Activated CD8-positive, alpha-beta memory T cell treated with anti-CD3 and anti-CD28 coated beads, Interleukin-2, amount 50 U/mL, for 24 hours (primary cell): Measurements from ENCODE around the gene PRPF31.
"Not testable (repeated sequence)": the region's sequence is repeated elsewhere in the genome, so short reads cannot be mapped to it uniquely, and the experiment has no call there.

ENCODE experiments used
- DNase-seq: peaks from one replicate; pipeline ENCODE4 v3.0.0-alpha.2; 2020; ENCODE audit errors: extremely low read depth

Gene PRPF31

DNA sequence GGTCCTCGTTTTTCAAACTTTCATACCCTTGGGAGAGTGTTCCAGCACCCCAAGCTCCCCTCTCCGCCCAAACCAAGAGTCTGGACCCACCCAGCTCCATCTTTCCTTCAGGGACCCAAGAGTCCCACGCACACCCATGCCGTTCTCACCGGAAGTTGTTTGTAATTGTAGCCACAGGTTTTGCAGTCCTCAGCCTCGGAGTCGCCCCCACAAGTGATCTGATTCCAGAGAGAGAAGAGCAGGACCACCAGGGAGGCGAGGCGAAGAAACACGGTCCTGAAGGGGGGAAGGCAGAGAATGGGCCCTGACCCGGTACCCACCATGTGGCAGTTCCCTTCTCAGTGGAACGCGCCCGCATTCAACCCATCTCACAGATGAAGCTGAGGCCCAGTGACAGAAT is 47.3 kb downstream of the PRPF31 start:
- no peak for DNase-seq

DNA sequence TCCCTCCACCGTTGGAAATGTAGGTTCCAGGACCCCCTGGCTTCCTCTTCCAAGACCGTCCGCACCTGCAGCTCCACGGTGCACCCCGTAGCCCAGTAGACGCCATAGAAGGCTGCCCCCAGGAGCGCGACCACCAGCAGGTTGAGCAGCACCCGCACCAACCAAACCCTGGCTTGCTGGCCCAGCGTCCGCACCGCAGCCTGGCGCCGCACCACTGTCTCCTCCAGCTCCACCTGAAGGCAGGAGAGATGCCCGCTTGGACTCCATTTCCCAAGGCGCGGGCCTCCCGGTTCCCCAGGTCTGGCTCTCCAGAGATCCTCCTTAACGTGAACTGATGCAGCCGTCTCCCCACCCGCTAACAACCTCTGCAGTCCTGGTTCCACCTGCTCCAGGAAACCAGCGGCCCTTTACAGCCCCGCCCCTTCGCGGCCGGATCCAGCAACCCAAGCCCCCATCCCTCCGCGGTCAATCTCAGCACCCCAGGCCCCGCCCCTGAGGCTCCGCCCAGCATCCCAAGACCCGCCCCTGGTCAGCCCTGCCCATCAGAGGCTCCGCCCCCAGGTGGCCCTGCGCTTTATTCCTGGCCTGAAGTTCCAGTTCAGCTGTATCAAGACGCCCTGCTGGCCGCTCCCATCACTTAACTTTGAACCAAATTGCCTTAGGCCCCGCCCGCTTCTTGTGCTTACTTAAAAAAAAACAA is 49.0 kb downstream of the PRPF31 start:
- peak; percentile 28 for DNase-seq

- DNase-seq: no peak
These were observed 49.7 kb downstream of the PRPF31 start for GRCh38 chr19:54165222-54165621.

GRCh38 chr19:54168174-54168917 is 52.8 kb downstream of the PRPF31 start:
- peak; percentile 80 for DNase-seq

- no peak for DNase-seq
These were observed 53.7 kb downstream of the PRPF31 start for GRCh38 chr19:54169149-54169740.

DNA sequence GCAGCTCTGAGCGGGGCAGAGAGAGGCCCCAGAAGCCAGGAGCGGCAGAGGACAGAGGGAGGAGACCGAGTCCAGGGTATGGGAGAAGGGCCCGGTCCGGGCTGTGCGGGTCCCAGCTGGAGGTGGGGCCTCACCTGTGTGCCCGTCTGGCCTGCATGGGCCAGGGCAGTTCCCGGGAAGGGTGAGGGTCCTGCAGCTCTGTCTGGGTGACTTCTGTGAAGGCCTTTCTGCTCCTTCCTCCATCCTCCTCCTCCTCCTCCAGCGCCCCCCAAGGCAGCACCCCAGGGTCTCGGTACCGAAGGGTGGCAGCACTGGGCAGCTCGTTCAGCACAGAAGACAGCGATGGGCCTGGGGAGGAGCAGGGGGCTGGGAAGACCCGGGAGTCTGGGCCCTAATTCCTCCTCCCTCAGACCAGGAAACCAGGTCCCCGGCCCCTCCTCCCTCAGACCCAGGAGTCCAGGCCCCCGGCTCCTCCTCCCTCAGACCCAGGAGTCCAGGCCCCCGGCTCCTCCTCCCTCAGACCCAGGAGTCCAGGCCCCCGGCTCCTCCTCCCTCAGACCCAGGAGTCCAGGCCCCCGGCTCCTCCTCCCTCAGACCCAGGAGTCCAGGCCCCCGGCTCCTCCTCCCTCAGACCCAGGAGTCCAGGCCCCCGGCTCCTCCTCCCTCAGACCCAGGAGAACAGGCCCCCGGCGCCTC is 56.3 kb downstream of the PRPF31 start:
- not testable (repeated sequence) for DNase-seq

GRCh38 chr19:54172471-54173358 is 57.2 kb downstream of the PRPF31 start, which contains the start of gene TMC4:
Gene TMC4 (minus strand): TSS chr19:54173160. CDS start chr19:54173117, 43 bp downstream.
- no peak for DNase-seq

- no peak for DNase-seq
These were observed 57.8 kb downstream of the PRPF31 start for GRCh38 chr19:54173359-54173699.

DNA sequence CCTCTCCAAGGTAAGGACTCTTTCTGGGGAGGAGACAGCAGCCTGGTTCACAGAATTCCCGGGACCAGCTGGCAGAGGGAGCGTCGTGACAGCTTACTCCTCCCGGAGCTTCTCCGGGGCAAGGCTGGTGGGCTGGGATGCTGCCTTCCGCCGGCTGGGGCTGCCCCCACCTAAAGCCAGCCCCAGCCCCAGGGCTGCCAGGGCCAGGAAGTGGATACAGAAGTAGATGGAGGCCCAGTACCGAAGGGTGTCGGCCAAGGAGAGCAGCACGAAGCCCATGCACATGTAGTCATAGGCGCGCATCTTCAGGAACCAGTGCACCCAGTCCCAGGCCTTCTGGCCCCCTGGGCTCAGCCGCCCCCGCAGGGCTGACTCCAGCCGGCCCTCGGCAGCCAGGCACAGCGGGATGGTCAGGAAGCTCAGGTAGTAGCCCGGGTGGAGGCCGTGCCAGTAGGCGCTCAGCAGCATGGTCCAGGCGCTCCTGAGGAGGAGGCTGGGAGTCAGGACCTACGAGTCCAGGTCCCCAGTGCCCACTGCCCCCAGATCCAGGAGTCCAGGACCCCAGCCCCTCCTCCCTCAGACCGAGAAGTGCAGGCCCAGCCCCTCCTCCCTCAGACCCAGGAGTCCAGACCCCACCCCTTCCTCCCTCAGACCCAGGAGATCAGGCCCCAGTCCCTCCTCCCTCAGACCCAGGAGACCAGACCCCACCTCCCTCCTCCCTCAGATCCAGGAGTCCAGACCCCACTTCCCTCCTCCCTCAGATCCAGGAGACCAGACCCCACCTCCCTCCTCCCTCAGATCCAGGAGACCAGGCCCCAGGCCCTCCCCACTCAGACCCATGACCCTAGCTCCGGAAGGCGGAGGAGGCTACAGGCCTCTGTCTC is 58.6 kb downstream of the PRPF31 start:
- DNase-seq: no peak

GRCh38 chr19:54178581-54179261 is 63.2 kb downstream of the PRPF31 start:
- no peak for DNase-seq

DNA sequence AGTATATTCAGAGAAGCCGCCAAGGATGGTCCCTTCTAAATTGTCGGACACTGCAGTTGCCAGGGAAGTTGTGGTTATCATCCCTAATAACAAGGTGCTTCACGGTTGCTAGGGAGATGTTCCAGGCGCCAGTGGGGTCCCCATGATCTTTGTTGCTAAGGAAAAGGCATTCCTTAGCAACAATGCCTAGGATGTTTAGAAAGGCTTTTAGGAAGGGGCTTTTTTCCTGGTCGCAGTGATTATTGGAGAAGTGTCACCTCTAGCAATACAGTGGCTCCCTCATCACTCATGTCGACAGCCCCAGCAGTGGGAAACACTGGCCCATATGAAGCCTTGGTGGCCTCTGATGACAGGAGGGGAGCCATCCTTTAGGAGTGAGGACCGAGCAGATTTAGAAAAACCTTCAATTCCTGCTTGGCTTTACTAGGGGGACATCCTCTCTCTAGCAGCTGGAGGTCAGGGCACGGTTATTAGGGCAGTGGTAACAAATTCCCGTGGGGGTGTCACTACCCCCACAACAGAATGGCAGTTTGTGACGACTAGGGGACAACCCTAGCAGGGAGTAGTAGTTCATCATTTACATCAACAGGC is 63.8 kb downstream of the PRPF31 start:
- no peak for DNase-seq

DNA sequence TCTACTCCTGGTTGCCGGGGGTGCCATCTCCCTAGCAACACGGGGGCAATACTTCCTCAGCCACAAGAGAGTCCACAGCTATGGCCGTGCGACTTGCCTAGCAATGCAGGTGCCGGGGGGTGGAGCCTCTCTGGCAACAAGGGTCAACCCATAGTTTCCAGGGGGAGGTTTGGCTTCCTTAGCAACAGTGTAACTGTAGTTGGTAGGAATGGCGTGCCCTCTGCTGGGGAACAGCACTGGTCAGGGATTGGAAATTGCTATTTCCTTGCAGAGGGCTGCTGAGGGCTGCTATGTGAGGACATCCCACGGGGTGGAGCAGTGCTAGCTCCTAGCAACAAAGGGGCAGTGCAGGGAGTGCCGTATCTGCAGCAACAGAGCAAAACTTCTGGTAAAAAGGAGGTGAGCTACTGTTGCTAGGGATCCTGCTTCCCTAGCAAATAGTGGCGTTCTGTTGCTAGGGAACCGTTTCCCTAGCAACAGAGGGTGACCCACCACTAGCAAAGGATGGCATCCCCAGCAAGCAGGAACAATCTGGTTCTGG is 64.4 kb downstream of the PRPF31 start:
- no peak for DNase-seq

DNA sequence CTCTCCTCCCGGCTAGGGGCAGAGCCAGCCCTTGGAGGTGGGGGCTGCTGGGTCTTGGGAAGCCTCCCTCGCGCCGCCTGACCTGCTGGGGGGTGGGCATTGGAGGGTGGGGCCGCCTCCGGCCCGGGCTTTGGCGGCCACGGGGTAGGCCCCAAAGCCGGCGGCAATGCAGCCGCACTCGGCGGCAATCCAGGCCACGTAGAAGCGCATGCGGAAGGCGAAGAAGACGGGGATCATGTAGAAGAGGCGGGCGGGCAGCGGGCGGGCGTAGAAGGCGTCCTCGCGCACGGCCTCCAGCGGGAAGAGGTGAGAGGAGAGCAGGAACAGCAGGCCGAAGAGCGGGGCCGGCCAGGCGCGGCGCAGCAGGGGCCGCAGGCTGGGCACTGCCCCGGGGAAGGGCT is 65.1 kb downstream of the PRPF31 start:
- DNase-seq: no peak
